Mesenchymal stem cell (in vitro differentiated cells and primary cell): ENCODE measurements around the gene TENM4.

ENCODE experiments used
- DNase-seq: peaks from one replicate; pipeline ENCODE4 v3.0.0-alpha.2; 2013
- H2AFZ ChIP-seq: one replicate; pipeline ENCODE4 v1.6.1; 2013; ENCODE audit warnings: low read depth, mild to moderate bottlenecking, control low read depth, inconsistent platforms, low read length, moderate library complexity
- H2AK5ac ChIP-seq: 2 replicates; pipeline ENCODE4 v1.6.1; 2013; ENCODE audit warnings: low read length, moderate library complexity, mild to moderate bottlenecking, inconsistent platforms; ENCODE audit not compliant: severe bottlenecking
- H2BK120ac ChIP-seq: one replicate; pipeline ENCODE4 v1.6.1; 2013; ENCODE audit warnings: low read depth, mild to moderate bottlenecking, inconsistent platforms, low read length, moderate library complexity
- H2BK12ac ChIP-seq, 2 experiments: one replicate each; pipeline ENCODE4 v1.6.1; 2013; ENCODE audit warnings: inconsistent platforms in 2 of 2, low read length in 2 of 2, mild to moderate bottlenecking in 2 of 2, moderate library complexity in 2 of 2, control low read depth in 1 of 2
- H2BK15ac ChIP-seq: one replicate; pipeline ENCODE4 v1.6.1; 2013; ENCODE audit warnings: mild to moderate bottlenecking, low read depth, inconsistent platforms; ENCODE audit not compliant: poor library complexity, severe bottlenecking
- H2BK5ac ChIP-seq: 2 replicates; pipeline ENCODE4 v1.6.1; 2013; ENCODE audit warnings: low read depth, mild to moderate bottlenecking, low read length, control low read depth, inconsistent platforms; ENCODE audit not compliant: poor library complexity, severe bottlenecking
- H3K14ac ChIP-seq, 2 experiments: one replicate each; pipeline ENCODE4 v1.6.1; 2013; ENCODE audit warnings: inconsistent platforms in 2 of 2, low read length in 2 of 2, control low read depth in 1 of 2, mild to moderate bottlenecking in 1 of 2, moderate library complexity in 1 of 2
- H3K18ac ChIP-seq, 2 experiments: one replicate each; pipeline ENCODE4 v1.6.1; 2013; ENCODE audit warnings: inconsistent platforms in 2 of 2, low read length in 2 of 2, control low read depth in 1 of 2, low read depth in 1 of 2, mild to moderate bottlenecking in 1 of 2
- H3K23ac ChIP-seq, 2 experiments: one replicate each; pipeline ENCODE4 v1.6.1; 2013; ENCODE audit warnings: inconsistent platforms in 2 of 2, low read length in 2 of 2, mild to moderate bottlenecking in 2 of 2, moderate library complexity in 2 of 2, control low read depth in 1 of 2
- H3K27ac ChIP-seq: 2 replicates; pipeline ENCODE4 v1.5.1; 2013; ENCODE audit warnings: mild to moderate bottlenecking, moderate library complexity, low read length, control low read depth, inconsistent platforms; ENCODE audit not compliant: poor library complexity, severe bottlenecking
- H3K27me3 ChIP-seq, 2 experiments: 2 replicates each; pipeline versions ENCODE4 v1.6.1 to v1.7.0; 2013; ENCODE audit warnings: low read length in 2 of 2, mild to moderate bottlenecking in 2 of 2, moderate library complexity in 2 of 2, control low read depth in 1 of 2, inconsistent platforms in 1 of 2; ENCODE audit not compliant: control insufficient read depth in 1 of 2, insufficient read depth in 1 of 2
- H3K36me3 ChIP-seq, 2 experiments: 2 replicates each; pipeline versions ENCODE4 v1.6.1 to v1.7.0; 2013; ENCODE audit warnings: low read length in 2 of 2, control low read depth in 1 of 2, inconsistent platforms in 1 of 2, low read depth in 1 of 2, mild to moderate bottlenecking in 1 of 2; ENCODE audit not compliant: insufficient read depth in 2 of 2, control insufficient read depth in 1 of 2
- H3K4ac ChIP-seq, 2 experiments: one replicate each; pipeline ENCODE4 v1.6.1; 2013; ENCODE audit warnings: inconsistent platforms in 2 of 2, low read length in 2 of 2, mild to moderate bottlenecking in 2 of 2, moderate library complexity in 2 of 2, control low read depth in 1 of 2, low read depth in 1 of 2
- H3K4me1 ChIP-seq: 2 replicates; pipeline ENCODE4 v1.6.1; 2013; ENCODE audit warnings: low read depth, low read length, control low read depth; ENCODE audit not compliant: control insufficient read depth, insufficient read depth
- H3K4me2 ChIP-seq: 2 replicates; pipeline ENCODE4 v1.6.1; 2013; ENCODE audit warnings: low read length, mild to moderate bottlenecking, inconsistent platforms; ENCODE audit not compliant: poor library complexity, severe bottlenecking
- H3K4me3 ChIP-seq, 2 experiments: 2 replicates each; pipeline versions ENCODE4 v1.5.1 to v1.7.0; 2013; ENCODE audit warnings: low read length in 2 of 2, mild to moderate bottlenecking in 2 of 2, control low read depth in 1 of 2, low read depth in 1 of 2; ENCODE audit not compliant: insufficient read depth in 1 of 2
- H3K79me1 ChIP-seq: replicated peaks from 2 replicates; pipeline ENCODE4 v1.6.1; 2013; ENCODE audit warnings: mild to moderate bottlenecking, control low read depth, low read length, inconsistent platforms; ENCODE audit not compliant: poor library complexity, severe bottlenecking
- H3K9ac ChIP-seq: 2 replicates; pipeline ENCODE4 v1.7.0; 2013; ENCODE audit warnings: mild to moderate bottlenecking, low read length, moderate library complexity
- H3K9me3 ChIP-seq: 2 replicates; pipeline ENCODE4 v1.7.0; 2013; ENCODE audit warnings: mild to moderate bottlenecking, low read length; ENCODE audit not compliant: control insufficient read depth
- H4K8ac ChIP-seq: one replicate; pipeline ENCODE4 v1.6.1; 2013; ENCODE audit warnings: inconsistent platforms, mild to moderate bottlenecking, low read length, moderate library complexity
- H4K91ac ChIP-seq: one replicate; pipeline ENCODE4 v1.6.1; 2013; ENCODE audit warnings: mild to moderate bottlenecking, low read length, inconsistent platforms
- WGBS: methylation state at CpG from one replicate; pipeline ENCODE4 v1.1.7; 2013; ENCODE audit warnings: mixed read lengths; 5-methylcytosine and 5-hydroxymethylcytosine counted together

The TENM4 gene

GRCh38 chr11:79311461-79311860 is 129.4 kb downstream of the TENM4 start:
- WGBS, result 89% methylated on average over 3 of the region's 3 CpGs
- DNase-seq, result no peak

GRCh38 chr11:79309407-79309806 is 131.4 kb downstream of the TENM4 start:
- no peaks in the 10 kb centered on the region for H3K4me1 ChIP-seq
- no peaks in the 10 kb centered on the region for H3K36me3 ChIP-seq
- H3K9ac ChIP-seq, result no peak overlapping the region
- no peaks in the 10 kb centered on the region for H3K9me3 ChIP-seq
- no peak overlapping the region for H3K27ac ChIP-seq
- H2AK5ac ChIP-seq, result no peak overlapping the region
- no peak overlapping the region for H2AFZ ChIP-seq
- H2BK12ac ChIP-seq, result no peak overlapping the region
- H3K79me1 ChIP-seq, result no peaks in the 10 kb centered on the region
- H2BK120ac ChIP-seq, result no peak overlapping the region
- H4K8ac ChIP-seq, result no peak overlapping the region
- DNase-seq, result no peak
- no peak overlapping the region for H3K18ac ChIP-seq
- H3K23ac ChIP-seq, result no peak overlapping the region
- H3K4me3 ChIP-seq, result no peak overlapping the region
- no peak overlapping the region for H3K4ac ChIP-seq
- no peak overlapping the region for H4K91ac ChIP-seq
- WGBS, result 59% methylated on average over 5 of the region's 5 CpGs
- H3K14ac ChIP-seq, result no peak overlapping the region
- H3K27me3 ChIP-seq, result peaks cover 0 to 4% of the 10 kb centered on the region in 2 experiments
- H2BK15ac ChIP-seq, result no peak overlapping the region
- H2BK5ac ChIP-seq, result no peak overlapping the region
- H3K4me2 ChIP-seq, result no peak overlapping the region

More at GRCh38 chr11:79311461-79311860, 129.4 kb downstream of the TENM4 start:
- no peaks in the 10 kb centered on the region for H3K4me1 ChIP-seq
- no peak overlapping the region for H2AK5ac ChIP-seq
- no peak overlapping the region for H3K4me3 ChIP-seq
- H3K36me3 ChIP-seq, result no peaks in the 10 kb centered on the region
- H3K4me2 ChIP-seq, result no peak overlapping the region
- H3K27me3 ChIP-seq, result peaks cover 0 to 4% of the 10 kb centered on the region in 2 experiments
- no peak overlapping the region for H3K9ac ChIP-seq
- H4K91ac ChIP-seq, result no peak overlapping the region
- no peak overlapping the region for H4K8ac ChIP-seq
- H2BK5ac ChIP-seq, result no peak overlapping the region
- no peaks in the 10 kb centered on the region for H3K79me1 ChIP-seq
- H2BK120ac ChIP-seq, result no peak overlapping the region
- H3K4ac ChIP-seq, result no peak overlapping the region
- no peak overlapping the region for H3K14ac ChIP-seq
- H2AFZ ChIP-seq, result no peak overlapping the region
- no peak overlapping the region for H3K27ac ChIP-seq
- no peaks in the 10 kb centered on the region for H3K9me3 ChIP-seq
- H2BK15ac ChIP-seq, result no peak overlapping the region
- no peak overlapping the region for H3K23ac ChIP-seq
- H3K18ac ChIP-seq, result no peak overlapping the region
- H2BK12ac ChIP-seq, result no peak overlapping the region

GRCh38 chr11:79308429-79308828 is 132.4 kb downstream of the TENM4 start:
- Histone ChIP-seq H3K27me3 (peaks cover 0 to 4% of the 10 kb centered on the region in 2 experiments), H3K4me3 (no peak overlapping the region), H2BK12ac (no peak overlapping the region), H3K4me2 (no peak overlapping the region), H3K9ac (no peak overlapping the region), H4K91ac (no peak overlapping the region), H2BK15ac (no peak overlapping the region), H3K36me3 (no peaks in the 10 kb centered on the region), H3K18ac (no peak overlapping the region), H2BK120ac (no peak overlapping the region), H3K9me3 (no peaks in the 10 kb centered on the region), H2AFZ (no peak overlapping the region), H4K8ac (no peak overlapping the region), H3K79me1 (no peaks in the 10 kb centered on the region), H2BK5ac (no peak overlapping the region), H3K4ac (no peak overlapping the region), H3K27ac (no peak overlapping the region), H3K23ac (no peak overlapping the region), H3K4me1 (no peaks in the 10 kb centered on the region), H2AK5ac (no peak overlapping the region), H3K14ac (no peak overlapping the region)
- WGBS, result 52% methylated on average over 3 of the region's 4 CpGs
- no peak for DNase-seq

- H2BK5ac ChIP-seq, result no peak overlapping the region
- no peaks in the 10 kb centered on the region for H3K9me3 ChIP-seq
- H2BK12ac ChIP-seq, result no peak overlapping the region
- no peaks in the 10 kb centered on the region for H3K4me1 ChIP-seq
- H3K27me3 ChIP-seq, result no peaks in the 10 kb centered on the region
- no peak for DNase-seq
- no peak overlapping the region for H4K8ac ChIP-seq
- H3K9ac ChIP-seq, result peak overlapping the region; percentile 66
- H3K23ac ChIP-seq, result no peak overlapping the region
- no peak overlapping the region for H2AK5ac ChIP-seq
- no peak overlapping the region for H3K18ac ChIP-seq
- no peak overlapping the region for H2BK120ac ChIP-seq
- H2BK15ac ChIP-seq, result no peak overlapping the region
- H3K4me3 ChIP-seq, result peak overlapping the region in 1 of 2 experiments; percentile 48
- WGBS, result 56% methylated on average over 4 of the region's 4 CpGs
- no peak overlapping the region for H3K4me2 ChIP-seq
- H3K27ac ChIP-seq, result no peak overlapping the region
- no peaks in the 10 kb centered on the region for H3K36me3 ChIP-seq
- no peak overlapping the region for H3K14ac ChIP-seq
- H3K4ac ChIP-seq, result no peak overlapping the region
- H4K91ac ChIP-seq, result no peak overlapping the region
- H3K79me1 ChIP-seq, result no peaks in the 10 kb centered on the region
- no peak overlapping the region for H2AFZ ChIP-seq
Measured at GRCh38 chr11:79304599-79305212, 136.1 kb downstream of the TENM4 start.
